ENCODE data around the gene CBY1. TPM values are rescaled to one million over a fixed set of nuclear protein-coding genes. Genes with fewer than 3 reads are reported as not detected.

Gene CBY1
- total and polyA plus RNA-seq, 2 donors (not counting 1 experiment from before 2014, with no cell fraction given) = 6.0 to 20.7 TPM

- ATAC-seq (ENCODE audit: low read depth) (peak; percentile 75), DNase-seq (peak; percentile 100)
- peaks cover 51 to 54% of the 10 kb centered on the region in 2 donors for H3K4me1 ChIP-seq (ENCODE audit: control insufficient read depth in 2 of 2, insufficient read depth in 2 of 2, low read length in 2 of 2)
- CTCF ChIA-PET = interaction anchor here (0.6 to 6.6 kb wide), 5 partner anchors 19 to 68 kb away, joined by 3 to 35 read pairs (median 3); partner anchors contain the start of gene TOMM22
- H3K4me2 ChIP-seq (replicated peaks; ENCODE audit: low read depth, low read length, poor library complexity, severe bottlenecking) = peak within 1 kb of the TSS; percentile 87
- Mint-ChIP-seq H3K4me1 (peaks cover 65% of the 10 kb centered on the region), H3K4me3 (peak within 1 kb of the TSS; percentile 94), H3K27ac (peak within 1 kb of the TSS; percentile 98), H3K9me3 (ENCODE audit: insufficient read depth) (no peaks in the 10 kb centered on the region), H3K27me3 (no peaks in the 10 kb centered on the region)
- peaks cover 59% of the 10 kb centered on the region for H3K79me2 ChIP-seq (ENCODE audit: control insufficient read depth, insufficient read depth, low read length)
- intact Hi-C loops (cut with micrococcal nuclease) = loop anchor here (1.0 to 10.0 kb wide), 7 partner anchors 24 to 612 kb away; partner anchors contain the start of genes CBY1, DDX17, FAM227A and PLA2G6
- WGBS (ENCODE audit: insufficient coverage) = under 1% methylated on average over 55 of the region's 55 CpGs
- peaks cover 0 to 11% of the 10 kb centered on the region in 2 experiments for H3K36me3 ChIP-seq (replicated peaks in 1 of 2; ENCODE audit: control extremely low read depth in 1 of 2, control insufficient read depth in 1 of 2, extremely low read depth in 1 of 2, insufficient read depth in 2 of 2, low read length in 1 of 2)
- H3K27ac ChIP-seq (ENCODE audit: low read length in 2 of 2) = peak within 1 kb of the TSS; percentile 83 to 91
- POLR2A ChIA-PET = interaction anchor here (0.7 to 1.5 kb wide), 5 partner anchors 24 to 524 kb away, joined by 3 to 5 read pairs (median 3); partner anchors contain the start of genes CBX6, PLA2G6 and TOMM22
- H3K4me3 ChIP-seq (ENCODE audit: control extremely low read depth in 1 of 5, extremely low read depth in 1 of 5, insufficient read depth in 1 of 5, low read depth in 2 of 5, low read length in 4 of 5) = peak within 1 kb of the TSS; percentile 64 to 93 (median 88)
- H3K27me3 ChIP-seq (replicated peaks in 1 of 4; ENCODE audit: control extremely low read depth in 1 of 4, control insufficient read depth in 3 of 4, insufficient read depth in 4 of 4, low read length in 3 of 4) = no peaks in the 10 kb centered on the region
- H4K20me1 ChIP-seq (ENCODE audit: control insufficient read depth, insufficient read depth, low read length, poor library complexity, severe bottlenecking) = peaks cover 44% of the 10 kb centered on the region
- peak within 1 kb of the TSS; percentile 53 for H2AFZ ChIP-seq (ENCODE audit: insufficient read depth, low read depth, low read length, poor library complexity, severe bottlenecking)
- H3K9me3 ChIP-seq (ENCODE audit: control extremely low read depth in 1 of 3, control insufficient read depth in 2 of 3, insufficient read depth in 1 of 3, low read length in 2 of 3) = no peaks in the 10 kb centered on the region
- peak within 1 kb of the TSS; percentile 90 for H3K9ac ChIP-seq (ENCODE audit: low read length)
- TF ChIP-seq CTCF (IDR thresholded peaks at IDR 0.05) (peak; percentile 26), EZH2 (IDR thresholded peaks at IDR 0.05; ENCODE audit: borderline replicate concordance, insufficient read depth, low read depth, low read length, poor library complexity, severe bottlenecking) (no peak)
Measured at GRCh38 chr22:38705235-38706100, 49.0 kb downstream of the CBY1 start, which contains the start of gene GTPBP1. Gene GTPBP1, plus strand, starts transcription at chr22:38705944. Its CDS starts 12 bp downstream, at chr22:38705956.

Measured in B cell (primary cell).